Heart right ventricle (tissue), 16 donors: ENCODE measurements around the gene TTYH1. TPM values are rescaled to one million over a fixed set of nuclear protein-coding genes. Genes with fewer than 3 reads are reported as not detected.

Experiments used
- ATAC-seq, 8 donors: fragments of 200-7000 bp; cut with Tn5 transposase; one replicate each; pipeline ENCODE4 v1.9.1; 2020; ENCODE audit warnings: mild to moderate bottlenecking in 8 of 8, moderate library complexity in 8 of 8, moderate number of reproducible peaks in 1 of 8
- DNase-seq, 2 donors: peaks; one replicate each; pipeline ENCODE4 v3.0.0-alpha.2; 2020
- H3K27ac ChIP-seq, 10 donors: fragments of 200-600 bp; sonication (generic) in 2 of 10; one replicate each; pipeline versions ENCODE4 v1.5.0 to v1.8.0; 2020 to 2022; ENCODE audit warnings: mild to moderate bottlenecking in 3 of 10
- H3K27me3 ChIP-seq, 7 donors: fragments of 200-600 bp; one replicate each; pipeline ENCODE4 v1.8.0; 2021 to 2022; ENCODE audit warnings: mild to moderate bottlenecking in 2 of 7
- H3K36me3 ChIP-seq, 9 donors: fragments of 200-600 bp; sonication (generic) in 1 of 9; one replicate each; pipeline versions ENCODE4 v1.5.0 to v1.8.0; 2020 to 2022; ENCODE audit warnings: mild to moderate bottlenecking in 2 of 9
- H3K4me1 ChIP-seq, 9 donors: fragments of 200-600 bp; sonication (generic) in 1 of 9; one replicate each; pipeline versions ENCODE4 v1.5.0 to v1.8.0; 2020 to 2022; ENCODE audit warnings: mild to moderate bottlenecking in 4 of 9
- H3K4me3 ChIP-seq, 10 donors: fragments of 200-600 bp; sonication (generic) in 2 of 10; one replicate each; pipeline versions ENCODE4 v1.5.0 to v1.8.0; 2020 to 2022; ENCODE audit warnings: mild to moderate bottlenecking in 7 of 10, moderate library complexity in 2 of 10
- H3K9me3 ChIP-seq, 11 donors: fragments of 200-600 bp in 10 of 11; sonication (generic) in 2 of 11; one replicate each; pipeline versions ENCODE4 v1.5.0 to v1.8.0; 2013 to 2022; ENCODE audit warnings: mild to moderate bottlenecking in 2 of 11, control low read depth in 1 of 11, moderate library complexity in 1 of 11
- WGBS, 2 donors: extraction: QIAGEN DNeasy Blood & Tissue Kit; methylation state at CpG; one replicate each; pipeline ENCODE4 v1.1.7; 2013; ENCODE audit warnings: inconsistent platforms in 1 of 2; 5-methylcytosine and 5-hydroxymethylcytosine counted together
- intact Hi-C, 10 donors: fragments of 100-400 bp; cut with DNase I; formaldehyde crosslinking; loops; one replicate each; pipeline versions ENCODE4 v1.11.1 to v1.14.2; 2022
- polyA plus RNA-seq, 2 donors: library from polyadenylated mRNA; stranded (reverse); fragments of 200-250 nt; gene quantifications; one replicate each; pipeline ENCODE4 v1.2.3, GENCODE V29; 2013
- total RNA-seq, 10 donors: library from RNA; stranded (reverse); fragmentation: NEBNext Ultra II Directional in 3 of 10; extraction: Animal tissue kit (Norgen Biotek cat#: 25700) in 3 of 10; gene quantifications; one replicate each; pipeline versions ENCODE4 v1.2.1 to v1.2.4, GENCODE V29; 2021 to 2023
- TF ChIP-seq, protein P1 (sequence below), 9 donors: fragments of 200-600 bp; sonication (generic) in 2 of 9; IDR thresholded peaks; one replicate each; pipeline versions ENCODE4 v1.5.0 to v1.8.0; 2021 to 2022; ENCODE audit warnings: antibody characterized with exemption in 9 of 9, mild to moderate bottlenecking in 5 of 9, moderate library complexity in 1 of 9
- donor health status: Arrhythmogenic right ventricular cardiomyopathy.
- donor health status: ischemic (EF 13 %, LVEDD 7.1; RV severe dilation, severe dysfunction).
- donor health status: healthy with polysubstance abuse.
- donor health status: DM: no; HTN: yes; CAD: no.
- donor health status: DM: no; HTN: no; CAD: no.
- donor health status: ischemic (EF 25% LVEDD 6.9; RV normal size, moderate dysfunction).
- donor health status: ischemic (EF 25% LVEDD 5.7; RV mildly dilated, moderate dysfunction).
- donor health status: healthy.
- donor health status: DM: yes; HTN: yes; CAD: no.
- donor health status: Ischemic cardiomyopathy.
- donor health status: ischemic (EF 35%, LVEDD 5.7; RV mildly dilated, moderate dysfunction).
- donor health status: nonischemic (EF 11% LVEDD 7.7; RV severe dilation, severe dysfunction).
- donor health status: DM: yes; HTN: yes; CAD: no.
- donor health status: PGD.
- donor health status: ischemic (EF 29% LVEDD 5.4; RV normal size, mild dysfunction).
- donor health status: nonischemic (EF 23%, LVEDD 6.1; RV moderate dilation, normal function).

TTYH1 gene
- total and polyA plus RNA-seq, 12 donors, result 0.37 to 4.3 (median 1.2) TPM

DNA sequence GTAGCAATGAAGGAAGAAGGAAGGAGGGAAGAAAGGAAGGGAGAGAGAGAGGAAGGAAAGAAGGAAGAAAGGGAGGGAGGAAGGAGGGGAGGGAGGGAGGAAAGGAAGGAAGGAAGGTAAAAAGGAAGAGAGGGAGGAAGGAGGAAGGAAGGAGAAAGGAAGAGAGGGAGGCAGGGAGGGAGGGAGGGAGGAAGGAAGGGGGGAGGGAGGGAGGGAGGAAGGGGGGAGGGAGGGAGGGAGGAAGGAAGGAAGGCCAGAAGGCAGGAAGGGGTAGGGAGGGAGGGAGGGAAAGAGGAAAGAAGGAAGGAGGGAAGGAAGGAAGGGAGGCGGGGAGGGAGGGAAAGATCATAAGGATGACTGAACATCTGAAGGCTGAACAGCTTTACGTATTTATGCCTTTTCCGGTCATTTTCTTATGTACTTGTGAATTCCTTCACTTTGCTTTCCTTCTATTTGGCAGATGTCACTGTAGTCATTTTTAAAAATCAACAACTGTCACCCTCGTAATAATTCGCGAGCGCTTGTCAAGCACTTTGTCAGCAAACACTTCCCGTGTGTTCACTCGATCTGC lies 6.7 kb upstream of the TTYH1 start:
- intact Hi-C loops, result no loop called here
- Histone ChIP-seq H3K27ac (no peak overlapping the region), H3K36me3 (no peaks in the 10 kb centered on the region), H3K9me3 (no peaks in the 10 kb centered on the region), H3K4me1 (no peaks in the 10 kb centered on the region), H3K4me3 (no peak overlapping the region), H3K27me3 (peaks cover 0 to 25% (median 13%) of the 10 kb centered on the region in 7 donors)
- TF ChIP-seq, protein P1, sequence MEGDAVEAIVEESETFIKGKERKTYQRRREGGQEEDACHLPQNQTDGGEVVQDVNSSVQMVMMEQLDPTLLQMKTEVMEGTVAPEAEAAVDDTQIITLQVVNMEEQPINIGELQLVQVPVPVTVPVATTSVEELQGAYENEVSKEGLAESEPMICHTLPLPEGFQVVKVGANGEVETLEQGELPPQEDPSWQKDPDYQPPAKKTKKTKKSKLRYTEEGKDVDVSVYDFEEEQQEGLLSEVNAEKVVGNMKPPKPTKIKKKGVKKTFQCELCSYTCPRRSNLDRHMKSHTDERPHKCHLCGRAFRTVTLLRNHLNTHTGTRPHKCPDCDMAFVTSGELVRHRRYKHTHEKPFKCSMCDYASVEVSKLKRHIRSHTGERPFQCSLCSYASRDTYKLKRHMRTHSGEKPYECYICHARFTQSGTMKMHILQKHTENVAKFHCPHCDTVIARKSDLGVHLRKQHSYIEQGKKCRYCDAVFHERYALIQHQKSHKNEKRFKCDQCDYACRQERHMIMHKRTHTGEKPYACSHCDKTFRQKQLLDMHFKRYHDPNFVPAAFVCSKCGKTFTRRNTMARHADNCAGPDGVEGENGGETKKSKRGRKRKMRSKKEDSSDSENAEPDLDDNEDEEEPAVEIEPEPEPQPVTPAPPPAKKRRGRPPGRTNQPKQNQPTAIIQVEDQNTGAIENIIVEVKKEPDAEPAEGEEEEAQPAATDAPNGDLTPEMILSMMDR (IDR thresholded peaks at IDR 0.05), result no peak
- DNase-seq, result no peak
- 83 to 85% methylated on average over 9 of the region's 9 CpGs for WGBS, 2 donors
- ATAC-seq, result no peak

DNA sequence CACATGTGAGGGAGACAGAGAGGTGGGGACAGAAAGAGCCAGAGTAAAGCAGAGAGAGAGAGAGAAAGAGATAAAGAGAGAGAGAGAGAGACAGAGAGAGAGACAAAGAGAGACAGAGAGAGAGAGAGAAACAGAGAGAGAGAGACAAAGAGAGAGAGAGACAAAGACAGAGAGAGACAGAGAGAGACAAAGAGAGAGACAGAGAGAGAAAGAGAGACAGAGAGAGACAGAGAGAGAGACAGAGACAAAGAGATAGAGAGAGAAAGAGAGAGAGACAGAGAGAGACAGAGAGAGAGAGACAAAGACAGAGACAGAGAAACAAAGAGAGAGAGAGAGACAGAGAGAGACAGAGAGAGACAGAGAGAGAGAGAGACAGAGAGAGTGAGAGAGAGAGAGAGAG lies 4.2 kb upstream of the TTYH1 start:
- Histone ChIP-seq H3K4me3 (no peak overlapping the region), H3K36me3 (no peaks in the 10 kb centered on the region), H3K27ac (no peak overlapping the region), H3K27me3 (peaks cover 7 to 44% (median 33%) of the 10 kb centered on the region in 7 donors), H3K4me1 (peaks cover 0 to 6% (median 0%) of the 10 kb centered on the region in 9 donors), H3K9me3 (no peaks in the 10 kb centered on the region)
- no peak for DNase-seq
- ATAC-seq, result no peak
- intact Hi-C loops, result no loop called here
- TF ChIP-seq, protein P1 (IDR thresholded peaks at IDR 0.05), result no peak

DNA sequence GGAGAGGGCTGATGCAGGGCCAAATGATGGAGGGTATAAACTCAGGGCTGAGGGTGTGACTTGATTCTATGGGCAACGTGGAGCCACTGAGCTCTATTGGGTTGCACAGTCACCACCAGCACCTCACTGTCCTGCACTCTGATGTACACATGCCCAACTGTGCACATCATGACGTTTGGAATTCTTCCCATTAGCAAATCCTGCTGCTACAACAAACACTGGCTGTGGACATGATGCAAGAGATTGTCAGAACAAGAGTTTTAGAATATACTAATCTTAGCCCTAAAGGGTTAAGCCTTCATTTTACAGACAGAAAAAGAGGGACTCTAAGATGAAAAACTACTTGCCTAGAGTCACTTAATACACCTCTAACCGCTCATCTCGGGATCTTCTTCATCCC lies 2.4 kb upstream of the TTYH1 start:
- DNase-seq (no peak), ATAC-seq (no peak)
- Histone ChIP-seq H3K9me3 (no peaks in the 10 kb centered on the region), H3K4me1 (peaks cover 0 to 16% (median 5%) of the 10 kb centered on the region in 9 donors), H3K36me3 (no peaks in the 10 kb centered on the region), H3K4me3 (no peak overlapping the region), H3K27ac (no peak overlapping the region), H3K27me3 (peaks cover 16 to 63% (median 51%) of the 10 kb centered on the region in 7 donors)
- WGBS, 2 donors, result 69 to 73% methylated on average over 4 of the region's 4 CpGs
- intact Hi-C loops, result no loop called here
- TF ChIP-seq, protein P1 (IDR thresholded peaks at IDR 0.05), result no peak

DNA sequence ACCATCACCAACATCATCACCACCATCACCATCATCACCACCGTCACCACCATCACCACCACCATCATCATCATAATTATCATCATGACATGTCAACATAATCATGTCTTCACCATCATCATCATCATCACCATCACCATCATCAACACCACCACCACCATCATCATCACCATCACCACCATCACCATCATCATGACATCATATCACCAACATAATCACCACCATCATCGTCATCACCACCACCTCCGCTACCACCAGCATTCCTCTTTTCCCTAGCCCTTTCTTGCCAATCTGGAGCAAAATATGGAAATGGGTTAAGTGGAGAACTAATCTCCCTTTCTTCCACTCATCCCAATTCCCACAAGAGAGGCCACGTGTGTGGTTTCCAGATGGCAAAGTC lies 1.1 kb upstream of the TTYH1 start:
- 92% methylated on average over 4 of the region's 4 CpGs for WGBS, 2 donors
- intact Hi-C loops, result no loop called here
- H3K27ac ChIP-seq, result no peak overlapping the region
- no peak for DNase-seq
- no peak for ATAC-seq
- TF ChIP-seq, protein P1 (IDR thresholded peaks at IDR 0.05), result no peak
- H3K4me1 ChIP-seq, result peaks cover 0 to 26% (median 11%) of the 10 kb centered on the region in 9 donors
- no peaks in the 10 kb centered on the region for H3K9me3 ChIP-seq
- H3K4me3 ChIP-seq, result no peak overlapping the region
- peaks cover 16 to 76% (median 59%) of the 10 kb centered on the region in 7 donors for H3K27me3 ChIP-seq
- no peaks in the 10 kb centered on the region for H3K36me3 ChIP-seq
